Measurements from ENCODE around the gene CCNYL1.

DNA sequence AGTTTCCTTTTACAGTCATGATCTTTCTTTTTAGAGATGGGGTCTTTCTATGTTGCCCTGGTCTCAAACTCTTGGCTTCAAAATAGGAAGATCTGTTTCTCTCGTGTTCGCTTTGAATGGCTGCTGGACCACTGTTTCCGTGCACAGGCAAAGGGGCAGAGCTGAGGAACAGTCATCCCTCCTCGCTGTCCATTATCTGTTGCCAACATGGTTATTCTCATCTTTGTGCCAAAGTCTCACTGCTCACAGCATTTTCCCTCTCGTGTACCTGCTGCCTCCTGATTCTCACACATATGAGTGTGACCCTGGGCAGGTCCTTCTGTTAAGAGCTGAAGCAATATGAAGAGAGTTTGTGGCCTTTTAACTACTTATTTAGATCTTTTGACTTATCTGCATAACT, 28.0 kb upstream of the CCNYL1 start:
- TF ChIP-seq POLR2A (IDR thresholded peaks at IDR 0.05) (no peak), POLR2AphosphoS5 (IDR thresholded peaks at IDR 0.05; ENCODE audit: insufficient read depth in 1 of 2, low read depth in 1 of 2) (no peak)
- TF ChIP-seq, protein P1, sequence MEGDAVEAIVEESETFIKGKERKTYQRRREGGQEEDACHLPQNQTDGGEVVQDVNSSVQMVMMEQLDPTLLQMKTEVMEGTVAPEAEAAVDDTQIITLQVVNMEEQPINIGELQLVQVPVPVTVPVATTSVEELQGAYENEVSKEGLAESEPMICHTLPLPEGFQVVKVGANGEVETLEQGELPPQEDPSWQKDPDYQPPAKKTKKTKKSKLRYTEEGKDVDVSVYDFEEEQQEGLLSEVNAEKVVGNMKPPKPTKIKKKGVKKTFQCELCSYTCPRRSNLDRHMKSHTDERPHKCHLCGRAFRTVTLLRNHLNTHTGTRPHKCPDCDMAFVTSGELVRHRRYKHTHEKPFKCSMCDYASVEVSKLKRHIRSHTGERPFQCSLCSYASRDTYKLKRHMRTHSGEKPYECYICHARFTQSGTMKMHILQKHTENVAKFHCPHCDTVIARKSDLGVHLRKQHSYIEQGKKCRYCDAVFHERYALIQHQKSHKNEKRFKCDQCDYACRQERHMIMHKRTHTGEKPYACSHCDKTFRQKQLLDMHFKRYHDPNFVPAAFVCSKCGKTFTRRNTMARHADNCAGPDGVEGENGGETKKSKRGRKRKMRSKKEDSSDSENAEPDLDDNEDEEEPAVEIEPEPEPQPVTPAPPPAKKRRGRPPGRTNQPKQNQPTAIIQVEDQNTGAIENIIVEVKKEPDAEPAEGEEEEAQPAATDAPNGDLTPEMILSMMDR (IDR thresholded peaks at IDR 0.05): no peak

All from vagina (tissue), 2 donors.